Myocyte (in vitro differentiated cells): ENCODE measurements around the gene AMD1. TPM values are rescaled to one million over a fixed set of nuclear protein-coding genes. Genes with fewer than 3 reads are reported as not detected.

Source experiments
- DNase-seq: peaks from one replicate; pipeline ENCODE4 v3.0.0-alpha.2; 2012; ENCODE audit warnings: low read depth
- total RNA-seq: library from RNA; depleted of rRNA; stranded (reverse); fragments of >200 nt; gene quantifications from 2 replicates; pipeline ENCODE4 v1.2.3, GENCODE V29; 2014

Gene AMD1
- total RNA-seq, 1 donor from 2014 or later = 97.2 TPM

- DNase-seq = no peak
Observed at GRCh38 chr6:110935171-110935570, 60.6 kb downstream of the AMD1 start.

GRCh38 chr6:110938171-110938570 is 63.6 kb downstream of the AMD1 start:
- no peak for DNase-seq

DNA sequence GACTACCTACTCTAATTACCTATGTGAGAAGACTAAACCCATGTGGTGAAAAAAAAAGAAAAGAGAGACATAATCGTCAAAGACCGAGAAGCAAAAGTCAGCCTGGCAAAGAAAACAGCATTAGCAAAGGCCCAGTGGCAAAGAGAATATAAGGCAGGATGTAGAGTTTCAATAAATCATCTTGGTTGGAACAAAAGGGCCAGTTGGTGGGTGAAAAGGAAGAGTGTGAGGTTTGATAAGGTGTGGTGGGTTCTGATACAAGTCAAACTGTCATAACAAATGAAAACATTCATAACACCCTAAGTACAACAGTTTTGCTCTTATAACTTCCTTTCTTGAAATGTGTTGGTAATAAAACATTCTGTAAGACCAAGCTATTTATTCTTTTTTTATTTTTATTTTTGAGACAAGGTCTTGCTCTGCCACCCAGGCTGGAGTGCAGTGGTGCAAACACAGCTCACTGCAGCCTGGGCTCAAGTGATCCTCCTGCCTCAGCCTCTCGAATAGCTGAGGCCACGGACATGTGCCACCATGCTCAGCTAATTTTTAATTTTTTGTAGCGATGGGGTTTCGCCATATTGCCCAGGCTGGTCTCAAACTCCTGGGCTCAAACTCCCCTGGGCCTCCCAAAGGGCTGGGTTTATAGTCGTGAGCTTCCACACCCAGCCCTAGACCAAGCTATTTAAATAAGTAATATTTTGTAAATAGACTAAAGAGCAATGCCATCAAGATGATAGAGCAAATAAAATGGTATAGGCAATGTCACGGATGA is 65.0 kb downstream of the AMD1 start:
- no peak for DNase-seq

DNA sequence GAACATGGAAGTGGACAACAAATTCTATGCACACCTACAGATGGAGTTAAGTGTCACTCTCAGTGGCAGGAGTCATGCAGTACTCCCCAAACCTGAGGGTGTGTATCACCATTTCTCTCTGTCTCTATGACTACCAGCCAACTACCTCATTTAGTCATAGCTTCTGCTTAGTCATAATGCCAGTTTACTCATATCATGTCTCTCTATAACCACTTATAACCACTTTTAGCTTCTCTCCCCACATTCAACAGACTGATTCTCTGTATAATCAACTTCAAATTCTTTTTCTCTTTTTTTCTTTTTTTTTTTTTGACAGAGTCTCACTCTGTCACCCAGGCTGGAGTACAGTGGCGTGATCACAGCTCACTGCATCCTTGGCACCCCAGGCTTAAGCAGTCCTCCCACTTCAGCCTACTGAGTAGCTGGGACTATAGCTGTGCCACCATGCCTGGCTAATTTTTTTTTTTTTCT is 70.1 kb downstream of the AMD1 start:
- DNase-seq = peak; percentile 76

Other genes with a start within 250 kb of the AMD1 start
- 10.8 and 11.0 TPM in 2 replicates for gene CDK19, start 59.3 kb upstream of the AMD1 start, total RNA-seq
- gene GTF3C6, start 83.9 kb downstream of the AMD1 start, total RNA-seq = 97.2 and 114 TPM in 2 replicates
- 50.1 and 66.8 TPM in 2 replicates for gene RPF2, start 107.3 kb downstream of the AMD1 start, total RNA-seq
- gene SLC16A10, start 212.7 kb downstream of the AMD1 start, total RNA-seq = 1.9 and 5.7 TPM in 2 replicates